COLO668 (cell line): Measurements from ENCODE around the gene FNDC3B.
A peak's percentile ranks its signal among the peaks of the same experiment; 100 is the strongest.
"Not testable (repeated sequence)": the region's sequence is repeated elsewhere in the genome, so short reads cannot be mapped to it uniquely, and the experiment has no call there.

Experiments used
- DNase-seq: peaks from one replicate; lab custom pipeline; 2025; ENCODE audit not compliant: unreplicated experiment; lab: John Stamatoyannopoulos, UW

FNDC3B gene

DNA sequence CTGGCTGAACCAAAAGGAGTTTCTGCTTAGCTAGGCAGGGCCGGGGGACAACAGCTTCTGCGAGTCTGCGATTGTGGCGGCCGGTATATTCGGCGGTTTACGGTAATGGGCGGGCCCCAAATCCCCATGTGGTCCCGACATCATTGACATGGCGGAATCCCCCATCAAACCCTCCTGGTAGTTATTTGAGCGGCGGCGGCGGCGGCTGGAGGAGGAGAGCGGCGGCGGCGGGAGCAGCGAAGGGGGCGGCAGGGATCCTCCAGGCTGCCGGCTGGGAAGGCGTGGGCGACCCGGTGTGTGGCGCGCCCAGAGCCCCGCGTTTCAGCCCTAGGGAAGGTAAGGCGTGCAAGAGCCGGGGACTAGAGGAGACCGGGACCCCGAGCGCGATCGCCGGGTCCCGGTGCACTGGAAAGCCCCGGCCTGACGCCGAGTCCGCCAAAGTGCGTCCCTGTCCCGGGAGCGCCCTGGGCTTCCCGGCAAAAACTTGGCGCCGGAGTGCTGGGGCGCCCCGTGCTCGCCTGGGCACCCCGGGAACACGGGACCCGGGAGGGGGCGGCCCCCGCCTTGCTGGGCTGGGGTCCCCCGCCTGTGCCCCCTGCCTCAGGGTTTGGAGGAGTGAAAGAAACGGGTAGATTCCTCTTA, at the start of gene FNDC3B:
Gene FNDC3B (plus strand): TSS at position 143 of the 642 bp plus-strand sequence. CDS start 72,902 bp downstream, outside the sequence.
- peak; percentile 83 for DNase-seq

DNA sequence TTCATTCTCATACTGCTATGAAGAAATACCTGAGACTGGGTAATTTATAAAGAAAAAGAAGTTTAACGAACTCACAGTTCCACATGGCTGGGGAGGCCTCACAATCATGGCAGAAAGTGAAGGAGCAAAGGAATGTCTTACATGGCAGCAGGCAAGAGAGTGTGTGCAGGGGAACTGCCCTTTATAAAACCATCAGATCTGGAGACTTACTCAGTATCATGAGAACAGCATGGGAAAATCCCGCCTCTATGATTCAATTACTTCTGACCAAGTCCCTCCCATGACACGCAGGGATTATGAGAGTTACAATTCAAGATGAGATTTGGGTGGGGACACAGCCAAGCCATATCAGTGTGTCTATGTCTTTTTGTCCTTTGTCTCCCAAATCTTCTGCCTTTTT, 49.1 kb upstream of the FNDC3B start:
- not testable (repeated sequence) for DNase-seq

GRCh38 chr3:171991166-171991565, 48.2 kb upstream of the FNDC3B start:
- DNase-seq, result no peak

DNA sequence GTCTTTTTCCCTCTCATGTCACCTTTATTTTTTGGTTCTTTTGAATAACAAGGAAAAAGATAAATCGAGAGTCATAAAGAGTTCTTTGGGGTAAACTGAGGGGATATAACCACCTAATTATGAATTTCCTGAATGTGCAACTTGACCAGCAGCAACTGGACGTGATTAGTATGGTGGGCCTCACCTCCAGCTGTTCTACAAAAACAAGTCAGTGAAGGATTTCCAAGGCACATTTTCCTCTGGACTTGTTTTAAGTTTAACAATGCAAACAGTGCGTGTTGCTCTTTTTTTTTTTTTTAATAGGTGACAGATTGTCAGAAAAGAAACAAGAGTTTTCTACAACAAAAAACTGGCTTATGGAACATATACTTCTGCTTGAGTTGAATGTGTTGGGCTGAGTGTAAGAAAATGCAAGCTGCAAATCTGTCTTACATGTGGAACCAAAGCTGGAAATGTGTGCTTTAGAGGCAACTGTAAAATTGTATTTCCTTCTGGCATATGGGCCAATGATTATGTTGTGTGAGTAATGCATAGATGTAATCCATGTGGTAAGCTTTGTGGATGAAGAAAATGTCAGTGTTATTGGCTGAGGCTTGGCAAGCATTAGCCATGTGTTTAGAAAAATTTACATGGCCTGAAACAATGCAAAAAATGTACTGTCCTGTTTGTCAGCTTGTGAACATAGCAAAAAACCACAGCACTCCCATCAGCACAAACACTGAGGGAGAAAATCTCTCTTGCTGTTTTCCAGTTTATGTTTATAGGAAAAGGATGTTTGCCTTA, 44.5 kb upstream of the FNDC3B start:
- no peak for DNase-seq

DNA sequence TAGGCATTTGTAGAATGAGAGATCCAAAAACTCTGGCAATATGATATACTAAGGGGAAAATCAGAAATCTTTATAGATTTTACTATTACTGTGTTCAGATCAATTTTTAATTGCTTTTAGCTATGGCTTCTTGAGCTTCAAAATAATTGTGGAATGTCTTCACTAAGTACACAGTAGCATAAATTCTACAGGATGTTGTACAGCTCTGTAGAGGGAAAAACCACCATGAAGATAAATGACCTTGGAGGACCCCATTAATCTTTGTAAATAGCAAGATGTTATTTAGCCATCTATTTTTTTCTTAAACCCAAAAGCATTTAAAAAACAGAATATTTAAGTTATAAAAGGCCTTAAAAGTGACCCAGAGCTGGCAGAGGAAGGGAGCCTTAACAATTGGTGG, 43.9 kb upstream of the FNDC3B start:
- DNase-seq, result no peak

- DNase-seq, result no peak
Measured at GRCh38 chr3:171996178-171996817, 43.1 kb upstream of the FNDC3B start.

DNA sequence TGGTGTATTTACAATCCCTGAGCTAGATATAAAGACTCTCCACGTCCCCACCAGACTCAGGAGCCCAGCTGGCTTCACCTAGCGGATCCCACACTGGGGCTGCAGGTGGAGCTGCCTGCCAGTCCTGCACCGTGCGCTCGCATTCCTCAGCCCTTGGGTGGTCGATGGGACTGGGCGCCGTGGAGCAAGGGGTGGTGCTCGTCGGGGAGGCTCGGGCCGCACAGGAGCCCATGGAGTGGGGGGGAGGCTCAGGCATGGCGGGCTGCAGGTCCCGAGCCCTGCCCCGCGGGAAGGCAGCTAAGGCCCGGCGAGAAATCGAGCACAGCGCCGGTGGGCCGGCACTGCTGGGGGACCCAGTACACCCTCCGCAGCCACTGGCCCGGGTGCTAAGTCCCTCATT, 40.6 kb upstream of the FNDC3B start:
- not testable (repeated sequence) for DNase-seq

DNA sequence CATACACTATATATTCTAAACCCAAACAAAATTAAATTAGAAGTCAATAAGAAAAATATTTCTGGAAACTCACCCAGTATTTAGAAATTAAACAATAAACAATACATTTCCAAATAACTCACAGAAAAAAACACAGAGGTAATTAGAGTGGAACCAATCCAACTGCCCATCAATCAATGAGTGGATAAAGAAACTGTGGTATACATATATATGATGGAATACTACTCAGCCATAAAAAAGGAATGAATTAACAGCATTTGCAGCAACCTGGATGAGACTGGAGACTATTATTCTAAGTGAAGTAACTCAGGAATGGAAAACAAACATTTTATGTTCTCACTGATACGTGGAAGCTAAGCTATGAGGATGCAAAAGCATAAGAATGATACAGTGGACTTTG, 37.8 kb upstream of the FNDC3B start:
- DNase-seq, result not testable (repeated sequence)

DNA sequence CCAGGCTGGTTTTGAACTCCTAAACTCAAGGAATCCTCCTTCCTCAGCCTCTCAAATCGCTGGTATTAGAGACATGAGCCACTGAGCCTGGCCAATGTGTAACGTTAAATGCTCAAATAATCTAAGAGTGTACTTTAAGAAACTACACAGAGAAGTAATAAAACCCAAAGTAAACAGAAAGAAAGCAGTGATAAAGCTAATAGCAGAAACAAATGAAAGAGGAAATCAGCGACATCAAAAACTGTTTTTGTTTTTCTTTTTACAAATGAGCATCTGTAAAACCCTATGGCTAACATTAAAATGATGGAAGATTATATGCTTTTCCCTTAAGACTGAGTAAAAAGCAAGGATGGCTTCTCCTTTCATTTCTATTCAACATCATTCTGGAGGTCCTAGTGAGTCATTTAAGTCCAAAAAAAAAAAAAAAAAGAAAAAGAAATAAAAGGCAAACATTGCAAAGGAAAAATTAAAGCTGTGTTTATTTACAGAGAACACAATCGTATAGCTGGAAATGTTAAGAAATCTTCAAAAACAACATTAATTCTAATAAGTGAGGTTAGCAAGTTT, 36.8 kb upstream of the FNDC3B start:
- DNase-seq, result no peak

DNA sequence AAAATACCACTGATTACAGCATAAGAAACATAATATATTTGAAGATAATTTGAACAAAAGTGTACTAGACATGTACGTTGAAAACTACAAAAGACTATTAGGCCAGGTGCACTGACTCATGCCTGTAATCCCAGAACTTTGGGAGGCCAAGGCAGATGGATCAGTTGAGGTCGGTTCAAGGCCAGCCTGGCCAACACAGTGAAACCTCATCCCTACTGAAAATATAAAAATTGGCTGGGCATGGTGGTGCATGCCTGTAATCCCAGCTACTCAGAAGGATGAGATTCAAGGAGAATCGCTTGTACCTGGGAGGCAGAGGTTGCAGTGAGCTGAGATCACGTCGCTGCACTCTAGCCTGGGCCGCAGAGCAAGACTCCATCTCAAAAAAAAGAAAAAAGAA, 36.2 kb upstream of the FNDC3B start:
- DNase-seq, result no peak

GRCh38 chr3:172007065-172007370, 32.4 kb upstream of the FNDC3B start:
- no peak for DNase-seq

DNA sequence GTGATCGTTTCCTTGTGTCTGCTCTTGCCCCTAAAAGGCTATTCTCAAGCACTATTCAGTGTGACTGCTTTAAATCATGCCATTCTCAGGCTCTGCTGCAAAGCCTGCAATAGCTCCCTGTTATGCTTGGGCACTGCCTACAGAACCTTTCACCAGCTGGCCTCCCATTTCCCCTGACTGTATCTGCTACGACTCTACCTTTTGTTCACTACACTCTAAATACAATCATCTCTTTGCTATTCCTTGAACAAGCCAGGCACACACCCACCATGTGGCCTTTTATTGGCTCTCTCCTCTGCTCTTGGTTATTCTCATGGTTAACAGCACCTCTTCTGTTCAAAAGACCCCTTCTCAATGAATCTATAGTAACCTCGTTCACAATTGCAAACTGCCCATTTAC, 29.6 kb upstream of the FNDC3B start:
- DNase-seq, result no peak

- DNase-seq, result no peak
Measured at GRCh38 chr3:172012775-172013174, 26.6 kb upstream of the FNDC3B start.

DNA sequence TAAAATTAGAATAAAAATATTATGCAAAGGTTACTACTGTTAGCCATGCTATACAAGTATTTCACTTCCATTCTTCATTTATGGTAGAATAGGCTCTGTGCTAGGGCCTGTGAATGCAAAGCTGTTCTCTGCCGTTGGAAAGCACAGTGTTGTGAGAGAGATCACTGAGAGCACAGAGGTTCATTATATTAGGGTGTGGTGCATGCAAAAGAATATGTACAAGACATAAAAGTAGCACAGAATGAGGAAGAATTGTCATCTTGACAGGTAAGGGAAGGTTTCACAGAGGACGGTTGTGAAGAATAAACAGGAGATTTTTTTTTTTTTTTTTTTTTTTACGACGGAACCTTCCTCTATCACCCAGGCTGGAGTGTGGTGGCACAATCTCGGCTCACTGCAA, 25.2 kb upstream of the FNDC3B start:
- no peak for DNase-seq

- DNase-seq, result no peak
Measured at GRCh38 chr3:172018364-172018763, 21.0 kb upstream of the FNDC3B start.

DNA sequence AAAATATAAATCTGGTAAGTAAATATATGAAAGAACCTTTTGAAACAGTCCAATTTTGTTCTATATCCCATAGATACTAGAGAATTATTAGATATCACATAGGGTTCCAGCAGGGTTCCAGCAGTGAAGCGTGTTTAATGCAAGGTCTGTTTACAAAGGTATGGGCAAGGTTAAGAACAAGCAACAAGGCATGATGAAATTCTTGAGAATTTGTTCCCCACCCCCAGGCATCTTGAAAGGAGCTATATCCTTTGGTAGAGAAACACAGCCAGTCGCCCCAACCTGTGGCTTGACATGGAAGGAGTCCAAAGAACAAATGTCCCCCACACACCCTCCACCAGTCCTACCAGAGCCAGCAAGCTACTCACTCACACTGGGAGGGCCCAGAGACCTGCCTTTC, 18.6 kb upstream of the FNDC3B start:
- DNase-seq, result no peak

DNA sequence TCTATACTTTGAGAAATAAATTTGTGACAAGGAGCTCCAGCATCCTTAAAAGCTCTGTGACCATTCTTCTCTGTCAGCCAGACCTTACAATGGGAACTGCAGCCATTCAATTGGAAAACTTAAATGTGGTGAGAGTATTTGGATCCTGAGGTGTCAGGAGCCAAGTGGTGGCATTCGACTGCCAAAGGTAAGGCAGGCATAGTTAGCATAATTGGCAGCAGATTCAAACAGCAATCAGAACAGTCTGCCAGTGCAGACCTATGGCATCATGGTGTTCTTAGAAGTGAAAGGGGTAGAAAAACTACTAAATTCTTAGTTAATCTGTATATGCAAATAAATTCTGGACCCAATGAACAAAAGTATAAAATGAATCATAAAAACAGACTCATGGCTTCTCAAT, 18.2 kb upstream of the FNDC3B start:
- DNase-seq, result no peak

GRCh38 chr3:172021859-172022258, 17.5 kb upstream of the FNDC3B start:
- DNase-seq, result no peak

- DNase-seq, result no peak
Measured at GRCh38 chr3:172023915-172024314, 15.5 kb upstream of the FNDC3B start.

GRCh38 chr3:172024679-172025078, 14.7 kb upstream of the FNDC3B start:
- no peak for DNase-seq

- no peak for DNase-seq
Measured at GRCh38 chr3:172029425-172030098, 9.8 kb upstream of the FNDC3B start.
